BE2C (cell line): ENCODE results near the gene DPEP2.
"Not testable (repeated sequence)": the region's sequence is repeated elsewhere in the genome, so short reads cannot be mapped to it uniquely, and the experiment has no call there.

Source experiments
- DNase-seq: peaks from one replicate; pipeline ENCODE4 v3.0.0-alpha.2; 2020
- H3K27me3 ChIP-seq: fragments of 250-450 bp; sonication (Bioruptor Pico); 2 replicates; pipeline ENCODE4 v1.5.1; 2020; ENCODE audit warnings: mild to moderate bottlenecking
- H3K36me3 ChIP-seq: fragments of 250-450 bp; sonication (Bioruptor Pico); 2 replicates; pipeline ENCODE4 v1.5.1; 2020; ENCODE audit warnings: mild to moderate bottlenecking
- H3K4me1 ChIP-seq: fragments of 250-450 bp; sonication (Bioruptor Pico); 2 replicates; pipeline ENCODE4 v1.5.1; 2020
- H3K4me3 ChIP-seq: 2 replicates; pipeline ENCODE4 v1.5.1; 2011; ENCODE audit warnings: low read depth, low read length
- H3K9me3 ChIP-seq: fragments of 250-450 bp; sonication (Bioruptor Pico); 2 replicates; pipeline ENCODE4 v1.5.1; 2020
- CTCF ChIP-seq: IDR thresholded peaks from 2 replicates; pipeline ENCODE4 v1.5.1; 2012; ENCODE audit warnings: mild to moderate bottlenecking, low read depth, low read length

Gene DPEP2

DNA sequence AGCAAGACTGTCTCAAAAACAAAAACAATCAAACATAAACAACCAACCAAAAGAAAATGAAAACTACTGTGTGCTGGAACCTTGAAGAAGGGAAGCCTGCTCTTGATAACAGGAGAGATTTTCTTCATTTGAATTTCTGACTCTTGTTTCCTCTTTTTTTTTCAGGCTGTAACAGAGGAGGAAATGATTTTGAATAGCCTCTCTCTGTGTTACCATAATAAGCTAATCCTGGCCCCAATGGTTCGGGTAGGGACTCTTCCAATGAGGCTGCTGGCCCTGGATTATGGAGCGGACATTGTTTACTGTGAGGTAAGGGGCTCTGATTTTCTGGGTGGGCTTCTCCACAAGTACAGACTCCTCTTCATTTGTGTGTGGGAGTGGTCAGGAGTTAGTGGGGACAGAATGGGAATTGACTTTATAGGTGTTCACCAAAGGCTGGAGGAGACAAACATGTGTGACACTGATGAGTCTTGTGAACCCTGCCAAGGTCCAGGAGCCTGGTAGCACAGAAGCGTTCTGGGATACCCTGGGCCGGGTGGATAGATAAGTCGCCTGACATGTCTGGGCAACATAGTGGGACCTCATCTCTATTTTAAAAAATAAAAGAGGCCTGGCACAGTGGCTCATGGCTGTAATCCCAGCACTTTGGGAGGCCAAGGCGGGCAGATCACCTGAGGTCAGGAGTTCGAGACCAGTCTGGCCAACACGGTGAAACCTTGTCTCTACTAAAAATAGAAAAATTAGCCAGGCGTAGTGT lies 38.7 kb upstream of the DPEP2 start:
- Histone ChIP-seq H3K9me3 (no peaks in the 10 kb centered on the region), H3K4me1 (no peaks in the 10 kb centered on the region), H3K4me3 (no peak overlapping the region), H3K27me3 (no peaks in the 10 kb centered on the region), H3K36me3 (peaks cover 10% of the 10 kb centered on the region)
- no peak for DNase-seq
- no peak for TF ChIP-seq CTCF

GRCh38 chr16:68035227-68035626 lies 35.9 kb upstream of the DPEP2 start:
- H3K9me3 ChIP-seq = no peaks in the 10 kb centered on the region
- H3K27me3 ChIP-seq = no peaks in the 10 kb centered on the region
- no peak for DNase-seq
- no peak for TF ChIP-seq CTCF
- H3K36me3 ChIP-seq = peaks cover 2% of the 10 kb centered on the region; the same call in 1 of the 2 replicates
- H3K4me1 ChIP-seq = no peaks in the 10 kb centered on the region
- no peak overlapping the region for H3K4me3 ChIP-seq

- H3K9me3 ChIP-seq = no peaks in the 10 kb centered on the region
- H3K4me3 ChIP-seq = no peak overlapping the region
- H3K4me1 ChIP-seq = no peaks in the 10 kb centered on the region
- TF ChIP-seq CTCF = no peak
- no peak for DNase-seq
- H3K27me3 ChIP-seq = no peaks in the 10 kb centered on the region
- peaks cover 4% of the 10 kb centered on the region for H3K36me3 ChIP-seq
These were observed 33.8 kb upstream of the DPEP2 start for GRCh38 chr16:68033101-68033500.

- no peak overlapping the region for H3K4me3 ChIP-seq
- no peaks in the 10 kb centered on the region for H3K4me1 ChIP-seq
- H3K27me3 ChIP-seq = no peaks in the 10 kb centered on the region
- H3K36me3 ChIP-seq = peaks cover 4% of the 10 kb centered on the region; the same call in 1 of the 2 replicates
- no peak for TF ChIP-seq CTCF
- H3K9me3 ChIP-seq = no peaks in the 10 kb centered on the region
- DNase-seq = no peak
These were observed 32.7 kb upstream of the DPEP2 start for GRCh38 chr16:68031951-68032350.

- H3K36me3 ChIP-seq, H3K27me3 ChIP-seq, H3K4me1 ChIP-seq, H3K4me3 ChIP-seq, DNase-seq, H3K9me3 ChIP-seq: not testable (repeated sequence)
These were observed 30.8 kb upstream of the DPEP2 start for GRCh38 chr16:68030108-68030507.

DNA sequence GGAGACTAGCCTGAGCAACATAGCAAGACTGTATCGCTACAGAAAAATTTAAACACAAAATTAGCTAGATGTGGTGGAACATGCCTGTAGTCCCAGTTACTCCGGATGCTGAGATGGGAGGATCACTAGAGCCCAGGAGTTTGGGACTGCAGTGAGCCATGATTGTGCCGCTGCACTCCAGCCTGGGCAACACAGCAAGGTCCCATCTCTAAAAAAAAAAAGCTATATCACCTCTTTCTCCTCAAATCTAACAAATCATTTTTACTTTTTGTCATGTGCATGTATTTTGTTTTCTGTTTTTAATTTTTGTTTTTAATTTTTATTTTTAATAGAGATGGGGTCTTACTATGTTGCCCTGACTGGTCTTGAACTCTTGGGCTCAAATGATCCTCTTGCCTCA lies 29.7 kb upstream of the DPEP2 start:
- Histone ChIP-seq H3K9me3 (no peaks in the 10 kb centered on the region), H3K4me1 (no peaks in the 10 kb centered on the region), H3K4me3 (no peak overlapping the region), H3K27me3 (no peaks in the 10 kb centered on the region), H3K36me3 (peaks cover 6% of the 10 kb centered on the region)
- TF ChIP-seq CTCF = no peak
- no peak for DNase-seq
